HCT116 (cell line): ENCODE results near the gene IQGAP2. TPM values are rescaled to one million over a fixed set of nuclear protein-coding genes. Genes with fewer than 3 reads are reported as not detected.

Source experiments
- ATAC-seq: fragments of 200-7000 bp; cut with Tn5 transposase; 2 replicates; pipeline ENCODE4 v1.9.1; 2020; ENCODE audit warnings: mild to moderate bottlenecking, moderate library complexity
- BruUV-seq: library from RNA; stranded (reverse); fragments of 400-500 nt; replicated peaks from 2 replicates; lab custom pipeline; 2021; lab: Mats Ljungman, UMichigan
- CTCF ChIA-PET: fragments of 300-600 bp; sonication (Branson Sonifier 250); formaldehyde crosslinking; loops from one replicate; lab custom pipeline; 2021; ENCODE audit warnings: antibody characterized with exemption; lab: Charles Lee
- POLR2A ChIA-PET: fragments of 300-600, 350-600 bp; sonication (Branson Sonifier 250); formaldehyde crosslinking; loops from one replicate; lab custom pipeline; 2021; ENCODE audit warnings: antibody characterized with exemption; lab: Charles Lee
- RAD21 ChIA-PET, 2 experiments: fragments of 300-600 bp; sonication (Branson Sonifier 250); formaldehyde crosslinking; loops; one replicate each; lab custom pipeline; 2023; ENCODE audit warnings: low total read pairs in 2 of 2; ENCODE audit not compliant: uncharacterized antibody in 2 of 2, unreplicated experiment in 2 of 2, low non-redundant PET in 1 of 2; lab: Charles Lee
- DNase-seq: peaks from one replicate; pipeline ENCODE4 v3.0.0-alpha.2; 2010; ENCODE audit warnings: low read depth, low spot score
- H2AFZ ChIP-seq: fragments of 200-600 bp; shearing (Covaris generic), sonication (generic); 2 replicates; pipeline ENCODE4 v1.6.1; 2017; ENCODE audit warnings: low read depth, mixed run types, mixed read lengths, antibody characterized with exemption, low read length; ENCODE audit not compliant: poor library complexity, severe bottlenecking
- H3K27ac ChIP-seq: 2 replicates; pipeline ENCODE4 v1.5.1; 2012; ENCODE audit warnings: low read depth, low read length
- H3K27me3 ChIP-seq: fragments of 200-600 bp; sonication (generic); 2 replicates; pipeline ENCODE4 v1.6.1; 2016; ENCODE audit warnings: mixed run types, low read length, mixed read lengths; ENCODE audit not compliant: insufficient read depth
- H3K36me3 ChIP-seq, 2 experiments: fragments of 200-500 bp in 1 of 2; fragments of 200-600 bp in 1 of 2; sonication (Bioruptor generic) in 1 of 2; sonication (generic) in 1 of 2; 2 replicates each; pipeline versions ENCODE4 v1.5.1 to v1.6.1; 2014 to 2016; ENCODE audit warnings: low read length in 2 of 2, inconsistent platforms in 1 of 2, mixed read lengths in 1 of 2, mixed run types in 1 of 2; ENCODE audit not compliant: insufficient read depth in 2 of 2, control insufficient read depth in 1 of 2
- H3K4me1 ChIP-seq, 2 experiments: fragments of 200-600 bp in 1 of 2; sonication (generic) in 1 of 2; 2 replicates each; pipeline versions ENCODE4 v1.5.1 to v1.6.1; 2012 to 2017; ENCODE audit warnings: low read length in 2 of 2, inconsistent platforms in 1 of 2, mild to moderate bottlenecking in 1 of 2, mixed read lengths in 1 of 2, mixed run types in 1 of 2, moderate library complexity in 1 of 2; ENCODE audit not compliant: insufficient read depth in 2 of 2, control insufficient read depth in 1 of 2
- H3K4me2 ChIP-seq: fragments of 200-600 bp; sonication (generic); 2 replicates; pipeline ENCODE4 v1.6.1; 2017; ENCODE audit warnings: mixed run types, low read length, mixed read lengths
- H3K4me3 ChIP-seq, 2 experiments: fragments of 200-600 bp in 1 of 2; sonication (generic) in 1 of 2; replicated peaks in 1 of 2; 2 replicates each; pipeline ENCODE4 v1.5.1; 2011 to 2016; ENCODE audit warnings: low read length in 2 of 2, control low read depth in 1 of 2, low read depth in 1 of 2, mild to moderate bottlenecking in 1 of 2, mixed read lengths in 1 of 2, mixed run types in 1 of 2
- H3K79me2 ChIP-seq: fragments of 200-600 bp; sonication (generic); 2 replicates; pipeline ENCODE4 v1.6.1; 2017; ENCODE audit warnings: mild to moderate bottlenecking, mixed run types, low read length, moderate library complexity, mixed read lengths; ENCODE audit not compliant: insufficient read depth
- H3K9ac ChIP-seq: fragments of 200-600 bp; sonication (generic); 2 replicates; pipeline ENCODE4 v1.6.1; 2016; ENCODE audit warnings: low read length, mixed read lengths
- H3K9me2 ChIP-seq: fragments of 200-600 bp; sonication (generic), shearing (Covaris generic); 2 replicates; pipeline ENCODE4 v1.6.1; 2017; ENCODE audit warnings: mixed run types, mild to moderate bottlenecking, moderate library complexity; ENCODE audit not compliant: insufficient read depth
- H3K9me3 ChIP-seq, 2 experiments: fragments of 200-500 bp in 1 of 2; fragments of 200-600 bp in 1 of 2; sonication (Bioruptor generic) in 1 of 2; sonication (generic) in 1 of 2; 2 replicates each; pipeline ENCODE4 v1.6.1; 2014 to 2017; ENCODE audit warnings: low read length in 2 of 2, mixed read lengths in 2 of 2, inconsistent platforms in 1 of 2, low read depth in 1 of 2, mild to moderate bottlenecking in 1 of 2, mixed run types in 1 of 2, moderate library complexity in 1 of 2; ENCODE audit not compliant: control insufficient read depth in 1 of 2, insufficient read depth in 1 of 2
- H4K20me1 ChIP-seq: fragments of 200-600 bp; sonication (generic), shearing (Covaris generic); 2 replicates; pipeline ENCODE4 v1.6.1; 2017; ENCODE audit warnings: mixed run types, mild to moderate bottlenecking, moderate library complexity; ENCODE audit not compliant: insufficient read depth
- EGR1 ChIP-seq: IDR thresholded peaks from 2 replicates; pipeline ENCODE4 v1.6.1; 2012; ENCODE audit warnings: low read depth
- ELF1 ChIP-seq: IDR thresholded peaks from 2 replicates; pipeline ENCODE4 v1.6.1; 2012; ENCODE audit warnings: low read depth, borderline replicate concordance
- EZH2 ChIP-seq: fragments of 200-600 bp; sonication (generic); IDR thresholded peaks from 2 replicates; pipeline ENCODE4 v1.6.1; 2017; ENCODE audit warnings: antibody characterized with exemption, mixed run types
- JUND ChIP-seq: IDR thresholded peaks from 2 replicates; pipeline ENCODE4 v1.6.1; 2012
- SIN3A ChIP-seq: IDR thresholded peaks from 2 replicates; pipeline ENCODE4 v1.6.1; 2012; ENCODE audit warnings: low read depth
- YY1 ChIP-seq: IDR thresholded peaks from 2 replicates; pipeline ENCODE4 v1.6.1; 2011; ENCODE audit warnings: low read length, low read depth, moderate library complexity, mild to moderate bottlenecking; ENCODE audit not compliant: insufficient replicate concordance; ENCODE audit errors: extremely low read depth
- ZBTB33 ChIP-seq: IDR thresholded peaks from 2 replicates; pipeline ENCODE4 v1.6.1; 2011; ENCODE audit warnings: mild to moderate bottlenecking, low read length, moderate library complexity; ENCODE audit not compliant: insufficient replicate concordance; ENCODE audit errors: extremely low read depth
- ZFX ChIP-seq: fragments of 450-650 bp; IDR thresholded peaks from 2 replicates; pipeline ENCODE4 v1.6.1; 2017
- intact Hi-C: fragments of 100-400 bp; cut with micrococcal nuclease; formaldehyde crosslinking; loops from 2 replicates; pipeline ENCODE4 v1.10.0; 2022
- total RNA-seq: library from RNA; stranded (reverse); gene quantifications from one replicate; pipeline ENCODE4 v1.2.1, GENCODE V29; 2021; ENCODE audit not compliant: unreplicated experiment
- TF ChIP-seq, protein P1 (sequence below): IDR thresholded peaks from 2 replicates; pipeline ENCODE4 v1.6.1; 2012; ENCODE audit warnings: low read depth
- TF ChIP-seq, protein P2 (sequence below): IDR thresholded peaks from 2 replicates; pipeline ENCODE4 v1.6.1; 2012

The IQGAP2 gene
- total RNA-seq, 1 experiment from 2014 or later: 2.0 TPM

GRCh38 chr5:76695346-76695745, 292.3 kb downstream of the IQGAP2 start:
- POLR2A ChIA-PET: no interaction called here
- Histone ChIP-seq H3K4me1 (peaks cover 4 to 14% of the 10 kb centered on the region in 2 experiments; a peak in 3 of 4 replicates), H3K9ac (no peak overlapping the region)
- TF ChIP-seq EGR1 (no peak), JUND (no peak), EZH2 (no peak), ELF1 (no peak), ZBTB33 (no peak), ZFX (no peak), SIN3A (no peak), YY1 (no peak)
- TF ChIP-seq, protein P1, sequence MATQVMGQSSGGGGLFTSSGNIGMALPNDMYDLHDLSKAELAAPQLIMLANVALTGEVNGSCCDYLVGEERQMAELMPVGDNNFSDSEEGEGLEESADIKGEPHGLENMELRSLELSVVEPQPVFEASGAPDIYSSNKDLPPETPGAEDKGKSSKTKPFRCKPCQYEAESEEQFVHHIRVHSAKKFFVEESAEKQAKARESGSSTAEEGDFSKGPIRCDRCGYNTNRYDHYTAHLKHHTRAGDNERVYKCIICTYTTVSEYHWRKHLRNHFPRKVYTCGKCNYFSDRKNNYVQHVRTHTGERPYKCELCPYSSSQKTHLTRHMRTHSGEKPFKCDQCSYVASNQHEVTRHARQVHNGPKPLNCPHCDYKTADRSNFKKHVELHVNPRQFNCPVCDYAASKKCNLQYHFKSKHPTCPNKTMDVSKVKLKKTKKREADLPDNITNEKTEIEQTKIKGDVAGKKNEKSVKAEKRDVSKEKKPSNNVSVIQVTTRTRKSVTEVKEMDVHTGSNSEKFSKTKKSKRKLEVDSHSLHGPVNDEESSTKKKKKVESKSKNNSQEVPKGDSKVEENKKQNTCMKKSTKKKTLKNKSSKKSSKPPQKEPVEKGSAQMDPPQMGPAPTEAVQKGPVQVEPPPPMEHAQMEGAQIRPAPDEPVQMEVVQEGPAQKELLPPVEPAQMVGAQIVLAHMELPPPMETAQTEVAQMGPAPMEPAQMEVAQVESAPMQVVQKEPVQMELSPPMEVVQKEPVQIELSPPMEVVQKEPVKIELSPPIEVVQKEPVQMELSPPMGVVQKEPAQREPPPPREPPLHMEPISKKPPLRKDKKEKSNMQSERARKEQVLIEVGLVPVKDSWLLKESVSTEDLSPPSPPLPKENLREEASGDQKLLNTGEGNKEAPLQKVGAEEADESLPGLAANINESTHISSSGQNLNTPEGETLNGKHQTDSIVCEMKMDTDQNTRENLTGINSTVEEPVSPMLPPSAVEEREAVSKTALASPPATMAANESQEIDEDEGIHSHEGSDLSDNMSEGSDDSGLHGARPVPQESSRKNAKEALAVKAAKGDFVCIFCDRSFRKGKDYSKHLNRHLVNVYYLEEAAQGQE: no peak
- TF ChIP-seq, protein P2, sequence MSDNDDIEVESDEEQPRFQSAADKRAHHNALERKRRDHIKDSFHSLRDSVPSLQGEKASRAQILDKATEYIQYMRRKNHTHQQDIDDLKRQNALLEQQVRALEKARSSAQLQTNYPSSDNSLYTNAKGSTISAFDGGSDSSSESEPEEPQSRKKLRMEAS: no peak
- TF ChIP-seq, all 23 proteins: peak for 0
- ATAC-seq (no peak), DNase-seq (no peak)
- Histone ChIP-seq H3K9me3 (no peaks in the 10 kb centered on the region), H4K20me1 (no peaks in the 10 kb centered on the region), H3K27ac (no peak overlapping the region), H2AFZ (no peak overlapping the region), H3K9me2 (no peaks in the 10 kb centered on the region), H3K36me3 (no peaks in the 10 kb centered on the region), H3K79me2 (no peaks in the 10 kb centered on the region), H3K27me3 (no peaks in the 10 kb centered on the region), H3K4me2 (no peak overlapping the region), H3K4me3 (no peak overlapping the region)
- ChIA-PET RAD21 (no interaction called here), CTCF (no interaction called here)
- intact Hi-C loops: no loop called here
- no TSS peak for BruUV-seq
